Measurements from ENCODE around the gene DOCK8. TPM values are rescaled to one million over a fixed set of nuclear protein-coding genes. Genes with fewer than 3 reads are reported as not detected.

DOCK8 gene
- total RNA-seq, 2 experiments from 2014 or later = 163 to 166 TPM

GRCh38 chr9:394347-395052 is 179.8 kb downstream of the DOCK8 start:
- peaks cover 51% of the 10 kb centered on the region for H3K36me3 Mint-ChIP-seq (ENCODE audit: low read depth)
- DNase-seq (no peak), ATAC-seq (no peak)
- H3K4me3 Mint-ChIP-seq = no peak overlapping the region
- POLR2A ChIA-PET = interaction anchor here (0.5 to 1.0 kb wide), 2 partner anchors 20 to 296 kb away, joined by 3 to 5 read pairs; no protein-coding TSS in a partner anchor
- H3K4me1 Mint-ChIP-seq (ENCODE audit: low read depth) = no peaks in the 10 kb centered on the region
- intact Hi-C loops (cut with micrococcal nuclease) = no loop called here
- H3K27ac Mint-ChIP-seq = peak overlapping the region; percentile 57
- H3K9me3 Mint-ChIP-seq = no peaks in the 10 kb centered on the region
- H3K27me3 Mint-ChIP-seq = no peaks in the 10 kb centered on the region
- no peak for TF ChIP-seq CTCF (IDR thresholded peaks at IDR 0.05)
- CTCF ChIA-PET = interaction anchor here (1.4 kb wide), 1 partner anchor 11 kb away, joined by 3 read pairs; no protein-coding TSS in a partner anchor

GRCh38 chr9:396396-396795 is 181.7 kb downstream of the DOCK8 start:
- Mint-ChIP-seq H3K4me3 (no peak overlapping the region), H3K27me3 (no peaks in the 10 kb centered on the region), H3K9me3 (no peaks in the 10 kb centered on the region), H3K27ac (no peak overlapping the region), H3K36me3 (ENCODE audit: low read depth) (peaks cover 47% of the 10 kb centered on the region), H3K4me1 (ENCODE audit: low read depth) (no peaks in the 10 kb centered on the region)
- no peak for ATAC-seq
- TF ChIP-seq CTCF (IDR thresholded peaks at IDR 0.05) = no peak
- CTCF ChIA-PET = no interaction called here
- POLR2A ChIA-PET = interaction anchor here (0.8 kb wide), 1 partner anchor 9 kb away, joined by 3 read pairs; no protein-coding TSS in a partner anchor
- intact Hi-C loops (cut with micrococcal nuclease) = no loop called here
- no peak for DNase-seq

GRCh38 chr9:398085-398484 is 183.4 kb downstream of the DOCK8 start:
- Mint-ChIP-seq H3K9me3 (no peaks in the 10 kb centered on the region), H3K4me1 (ENCODE audit: low read depth) (no peaks in the 10 kb centered on the region), H3K27me3 (no peaks in the 10 kb centered on the region), H3K4me3 (no peak overlapping the region), H3K27ac (no peak overlapping the region), H3K36me3 (ENCODE audit: low read depth) (peaks cover 58% of the 10 kb centered on the region)
- no peak for DNase-seq
- ChIA-PET CTCF (no interaction called here), POLR2A (no interaction called here)
- TF ChIP-seq CTCF (IDR thresholded peaks at IDR 0.05) = no peak
- intact Hi-C loops (cut with micrococcal nuclease) = no loop called here
- ATAC-seq = no peak

GRCh38 chr9:401223-401622 is 186.6 kb downstream of the DOCK8 start:
- Mint-ChIP-seq H3K27me3 (no peaks in the 10 kb centered on the region), H3K9me3 (no peaks in the 10 kb centered on the region), H3K27ac (peak overlapping the region; percentile 5), H3K36me3 (ENCODE audit: low read depth) (peaks cover 66% of the 10 kb centered on the region), H3K4me3 (no peak overlapping the region), H3K4me1 (ENCODE audit: low read depth) (no peaks in the 10 kb centered on the region)
- intact Hi-C loops (cut with micrococcal nuclease) = no loop called here
- TF ChIP-seq CTCF (IDR thresholded peaks at IDR 0.05) = no peak
- no peak for DNase-seq
- ChIA-PET POLR2A (interaction anchor here (1.6 kb wide), 1 partner anchor 55 kb away, joined by 3 read pairs; no protein-coding TSS in a partner anchor), CTCF (no interaction called here)
- ATAC-seq = no peak

GRCh38 chr9:404234-404633 is 189.6 kb downstream of the DOCK8 start:
- H3K36me3 Mint-ChIP-seq (ENCODE audit: low read depth) = peaks cover 79% of the 10 kb centered on the region
- TF ChIP-seq CTCF (IDR thresholded peaks at IDR 0.05) = no peak
- ChIA-PET CTCF (interaction anchor here (1.1 to 2.1 kb wide), 4 partner anchors 10 to 57 kb away, joined by 3 to 6 read pairs (median 4); no protein-coding TSS in a partner anchor), POLR2A (no interaction called here)
- H3K4me1 Mint-ChIP-seq (ENCODE audit: low read depth) = no peaks in the 10 kb centered on the region
- H3K27me3 Mint-ChIP-seq = no peaks in the 10 kb centered on the region
- intact Hi-C loops (cut with micrococcal nuclease) = no loop called here
- ATAC-seq (no peak), DNase-seq (no peak)
- H3K9me3 Mint-ChIP-seq = peaks cover 3% of the 10 kb centered on the region
- H3K4me3 Mint-ChIP-seq = no peak overlapping the region
- no peak overlapping the region for H3K27ac Mint-ChIP-seq
